Activated B cell treated with CpG ODN at 0.5 μM for 24 hours (primary cell): ENCODE measurements around the gene CSH2. TPM values are rescaled to one million over a fixed set of nuclear protein-coding genes. Genes with fewer than 3 reads are reported as not detected.

Experiments used
- ATAC-seq: fragments of 200-7000 bp; cut with Tn5 transposase; one replicate; pipeline ENCODE4 v1.10.0; 2021; ENCODE audit warnings: low read depth, mild to moderate bottlenecking, moderate library complexity
- CTCF ChIA-PET: fragments of 350-600 bp; sonication (Branson Sonifier 250); formaldehyde crosslinking; loops from one replicate; lab custom pipeline; 2021; ENCODE audit warnings: antibody characterized with exemption; lab: Charles Lee
- POLR2A ChIA-PET: fragments of 350-600 bp; sonication (Branson Sonifier 250); formaldehyde crosslinking; loops from one replicate; lab custom pipeline; 2021; ENCODE audit warnings: antibody characterized with exemption; lab: Charles Lee
- DNase-seq: peaks from one replicate; pipeline ENCODE4 v3.0.0; 2022
- H3K27ac Mint-ChIP-seq: one replicate; pipeline ENCODE4 v1.8.0; 2020; ENCODE audit warnings: mixed read lengths
- H3K27me3 Mint-ChIP-seq: one replicate; pipeline ENCODE4 v1.8.0; 2021; ENCODE audit warnings: mixed read lengths
- H3K36me3 Mint-ChIP-seq: one replicate; pipeline ENCODE4 v1.8.0; 2021; ENCODE audit warnings: low read depth, mixed read lengths
- H3K4me1 Mint-ChIP-seq: one replicate; pipeline ENCODE4 v1.8.0; 2021; ENCODE audit warnings: mixed read lengths
- H3K4me3 Mint-ChIP-seq: one replicate; pipeline ENCODE4 v1.8.0; 2020; ENCODE audit warnings: mild to moderate bottlenecking, mixed read lengths
- H3K9me3 Mint-ChIP-seq: one replicate; pipeline ENCODE4 v1.8.0; 2020; ENCODE audit warnings: mixed read lengths
- CTCF ChIP-seq: fragments of 200-600 bp; IDR thresholded peaks from one replicate; pipeline ENCODE4 v1.8.0; 2022; ENCODE audit warnings: antibody characterized with exemption, mild to moderate bottlenecking
- intact Hi-C: fragments of 100-400 bp; cut with micrococcal nuclease; formaldehyde crosslinking; loops from one replicate; pipeline ENCODE4 v1.15.1; 2024
- total RNA-seq: library from RNA; stranded (reverse); gene quantifications from 2 replicates; pipeline ENCODE4 v1.2.3, GENCODE V29; 2022

The CSH2 gene
- total RNA-seq, 1 donor from 2014 or later = not detected

GRCh38 chr17:63850401-63850800 is 23.1 kb downstream of the CSH2 start:
- no peak overlapping the region for H3K27ac Mint-ChIP-seq

DNA sequence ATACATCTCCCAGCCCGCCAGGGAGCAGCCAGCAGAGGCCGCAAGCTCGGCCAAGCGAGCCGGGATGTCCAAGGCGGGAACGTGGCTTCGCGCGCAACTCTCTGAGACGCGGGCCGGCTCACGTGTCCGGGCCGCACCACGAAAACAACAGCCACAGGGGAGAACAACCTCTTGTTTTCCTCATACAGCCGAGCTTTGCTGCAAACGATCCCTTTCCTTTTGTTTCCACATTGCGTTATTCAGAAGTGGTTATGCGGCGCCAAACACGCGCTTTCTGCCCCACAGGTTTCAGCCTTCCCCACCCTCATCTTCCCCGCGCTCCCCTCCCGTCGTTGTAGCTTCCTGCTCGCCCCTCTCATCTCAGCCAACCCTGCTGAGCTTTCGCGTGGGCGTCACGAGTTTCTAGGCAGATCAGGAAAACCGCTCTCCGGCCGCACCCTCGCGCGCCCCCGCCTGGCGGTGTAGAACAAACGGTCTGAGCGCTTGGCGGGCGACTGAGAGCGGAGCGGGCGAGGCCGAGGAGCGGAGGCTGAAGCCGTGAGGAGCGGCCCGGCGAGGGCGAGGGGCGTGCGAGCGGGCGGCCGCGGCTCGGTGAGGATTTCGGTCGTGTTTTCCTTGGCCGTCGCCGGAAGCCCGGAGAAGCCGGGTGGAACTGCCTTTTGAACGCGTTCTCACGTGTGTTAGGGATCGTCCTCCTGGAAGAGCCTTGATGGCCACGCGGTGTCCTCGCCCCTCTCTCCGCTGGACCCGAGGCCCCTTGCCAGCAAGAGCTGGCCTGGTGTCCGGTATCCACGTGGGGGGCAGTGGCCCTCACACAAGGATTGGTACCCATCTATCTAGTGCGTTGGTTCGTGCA is 24.4 kb downstream of the CSH2 start:
- H3K4me3 Mint-ChIP-seq = peak overlapping the region; percentile 82
- peak overlapping the region; percentile 89 for H3K27ac Mint-ChIP-seq
- no peaks in the 10 kb centered on the region for H3K9me3 Mint-ChIP-seq
- intact Hi-C loops = loop anchor here (10.0 kb wide), 1 partner anchor 546 kb away; the partner anchor contains the start of gene PECAM1
- H3K4me1 Mint-ChIP-seq = peaks cover 21% of the 10 kb centered on the region
- H3K36me3 Mint-ChIP-seq = no peaks in the 10 kb centered on the region
- ATAC-seq (peak; percentile 98), DNase-seq (peak; percentile 92)
- TF ChIP-seq CTCF = no peak
- no peaks in the 10 kb centered on the region for H3K27me3 Mint-ChIP-seq
- ChIA-PET CTCF (interaction anchor here (0.6 to 2.0 kb wide), 10 partner anchors 10 to 284 kb away, joined by 3 to 10 read pairs (median 4); partner anchors contain the start of gene PSMC5), POLR2A (interaction anchor here (0.5 to 2.5 kb wide), 15 partner anchors 16 to 658 kb away, joined by 3 to 13 read pairs (median 4); partner anchors contain the start of genes CCDC47, CEP95, DDX42 and ERN1)

More at GRCh38 chr17:63850401-63850800, 23.1 kb downstream of the CSH2 start:
- no peaks in the 10 kb centered on the region for H3K9me3 Mint-ChIP-seq
- ChIA-PET POLR2A (no interaction called here), CTCF (no interaction called here)
- no peak overlapping the region for H3K4me3 Mint-ChIP-seq
- DNase-seq = no peak
- peaks cover 18% of the 10 kb centered on the region for H3K4me1 Mint-ChIP-seq
- intact Hi-C loops = no loop called here
- H3K36me3 Mint-ChIP-seq = no peaks in the 10 kb centered on the region
- ATAC-seq = no peak
- TF ChIP-seq CTCF = no peak
- no peaks in the 10 kb centered on the region for H3K27me3 Mint-ChIP-seq

GRCh38 chr17:63847525-63848249 is 25.8 kb downstream of the CSH2 start:
- Mint-ChIP-seq H3K27me3 (no peaks in the 10 kb centered on the region), H3K9me3 (no peaks in the 10 kb centered on the region), H3K27ac (no peak overlapping the region), H3K4me3 (peak overlapping the region; percentile 29), H3K4me1 (peaks cover 26% of the 10 kb centered on the region), H3K36me3 (no peaks in the 10 kb centered on the region)
- POLR2A ChIA-PET = interaction anchor here (1.4 to 2.5 kb wide), 2 partner anchors 20 to 282 kb away, joined by 3 to 13 read pairs; partner anchors contain the start of genes ERN1, FTSJ3 and PSMC5
- DNase-seq (no peak), ATAC-seq (no peak)
- CTCF ChIA-PET = interaction anchor here (2.0 kb wide), 1 partner anchor 18 kb away, joined by 10 read pairs; no protein-coding TSS in a partner anchor
- TF ChIP-seq CTCF = no peak
- intact Hi-C loops = loop anchor here (10.0 kb wide), 1 partner anchor 547 kb away; the partner anchor contains the start of gene PECAM1

GRCh38 chr17:63845509-63845908 is 28.0 kb downstream of the CSH2 start:
- no peak overlapping the region for H3K4me3 Mint-ChIP-seq
- no peak for TF ChIP-seq CTCF
- CTCF ChIA-PET = no interaction called here
- POLR2A ChIA-PET = no interaction called here
- peaks cover 6% of the 10 kb centered on the region for H3K36me3 Mint-ChIP-seq
- no peaks in the 10 kb centered on the region for H3K27me3 Mint-ChIP-seq
- intact Hi-C loops = loop anchor here (10.0 kb wide), 1 partner anchor 549 kb away; the partner anchor contains the start of gene PECAM1
- no peak overlapping the region for H3K27ac Mint-ChIP-seq
- ATAC-seq (no peak), DNase-seq (no peak)
- H3K4me1 Mint-ChIP-seq = peaks cover 39% of the 10 kb centered on the region
- no peaks in the 10 kb centered on the region for H3K9me3 Mint-ChIP-seq
